ENCODE data around the gene SLC9A5. TPM values are rescaled to one million over a fixed set of nuclear protein-coding genes. Genes with fewer than 3 reads are reported as not detected.

The SLC9A5 gene
- total and polyA plus RNA-seq, 3 donors from 2014 or later, result 4.8 to 15.7 (median 6.8) TPM

- DNase-seq, result no peak
- intact Hi-C loops (cut with DNase I; ENCODE audit: low total_unique reads), result no loop called here
- no peaks in the 10 kb centered on the region for H3K36me3 ChIP-seq (ENCODE audit: low read depth, missing control alignments)
- no peaks in the 10 kb centered on the region for H3K4me1 ChIP-seq
- no peaks in the 10 kb centered on the region for H3K27me3 ChIP-seq
- 66 to 74% methylated on average over 6 to 8 of the region's 8 CpGs for WGBS, 2 donors
- no peak for TF ChIP-seq CTCF (IDR thresholded peaks at IDR 0.05)
- H3K9me3 ChIP-seq, result no peaks in the 10 kb centered on the region
- no peak overlapping the region for H3K27ac ChIP-seq
- H3K4me3 ChIP-seq, result no peak overlapping the region
These were observed 35.4 kb upstream of the SLC9A5 start for GRCh38 chr16:67213197-67214019.

DNA sequence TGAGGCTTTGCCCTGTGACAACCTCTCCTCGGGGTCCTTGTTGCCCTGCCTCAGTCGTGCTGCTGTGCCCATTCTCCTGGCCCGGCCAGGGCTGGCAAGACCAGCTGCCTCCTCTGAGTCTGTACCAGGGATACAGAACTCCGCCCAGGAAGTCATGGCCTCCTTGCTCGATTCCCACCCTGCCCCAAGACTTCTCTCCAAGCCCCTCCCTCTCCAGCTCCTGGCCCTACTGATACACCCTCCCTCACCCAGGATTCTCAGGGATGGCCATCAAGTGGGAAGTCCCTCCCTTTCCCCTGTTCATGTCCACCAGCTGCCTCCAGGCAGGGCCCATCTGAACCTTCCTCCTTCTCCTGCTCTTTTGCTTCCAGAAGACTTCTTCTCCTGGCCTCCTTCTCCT, 33.1 kb upstream of the SLC9A5 start:
- no peak for TF ChIP-seq POLR2A (IDR thresholded peaks at IDR 0.05)
- TF ChIP-seq CTCF (IDR thresholded peaks at IDR 0.05), result no peak
- Histone ChIP-seq H3K27ac (no peak overlapping the region), H3K4me3 (no peak overlapping the region), H3K4me1 (no peaks in the 10 kb centered on the region), H3K36me3 (ENCODE audit: low read depth, missing control alignments) (no peaks in the 10 kb centered on the region), H3K27me3 (no peaks in the 10 kb centered on the region), H3K9me3 (no peaks in the 10 kb centered on the region)
- DNase-seq, result no peak
- intact Hi-C loops (cut with DNase I; ENCODE audit: low total_unique reads), result no loop called here
- 82% methylated on average over 5 of the region's 5 CpGs for WGBS, 2 donors

GRCh38 chr16:67216612-67217490, 31.9 kb upstream of the SLC9A5 start:
- H3K27ac ChIP-seq, result no peak overlapping the region
- H3K9me3 ChIP-seq, result no peaks in the 10 kb centered on the region
- H3K4me1 ChIP-seq, result no peaks in the 10 kb centered on the region
- H3K36me3 ChIP-seq (ENCODE audit: low read depth, missing control alignments), result no peaks in the 10 kb centered on the region
- H3K4me3 ChIP-seq, result no peak overlapping the region
- no peak for DNase-seq
- 75% methylated on average over 18 of the region's 18 CpGs for WGBS, 2 donors
- no peaks in the 10 kb centered on the region for H3K27me3 ChIP-seq
- intact Hi-C loops (cut with DNase I; ENCODE audit: low total_unique reads), result no loop called here
- TF ChIP-seq POLR2A (IDR thresholded peaks at IDR 0.05) (no peak), CTCF (IDR thresholded peaks at IDR 0.05) (no peak)

- Histone ChIP-seq H3K36me3 (ENCODE audit: low read depth, missing control alignments) (no peaks in the 10 kb centered on the region), H3K27me3 (no peaks in the 10 kb centered on the region), H3K9me3 (no peaks in the 10 kb centered on the region), H3K4me3 (no peak overlapping the region), H3K4me1 (peaks cover 11% of the 10 kb centered on the region), H3K27ac (no peak overlapping the region)
- TF ChIP-seq CTCF (IDR thresholded peaks at IDR 0.05) (no peak), POLR2A (IDR thresholded peaks at IDR 0.05) (no peak)
- intact Hi-C loops (cut with DNase I; ENCODE audit: low total_unique reads), result no loop called here
- WGBS, 2 donors, result 75 to 81% methylated on average over 3 of the region's 3 CpGs
- no peak for DNase-seq
These were observed 24.8 kb upstream of the SLC9A5 start for GRCh38 chr16:67223992-67224391.

All from testis (tissue), 3 donors.